OCI-LY1 (cell line): Measurements from ENCODE around the gene GNAI2.

Experiments used
- CTCF ChIP-seq: fragments of 200-600 bp; sonication (generic), shearing (Covaris generic); IDR thresholded peaks from 2 replicates; pipeline ENCODE4 v1.5.1; 2017; ENCODE audit warnings: mild to moderate bottlenecking, antibody characterized with exemption, low read length, moderate library complexity, mixed read lengths
- EZH2 ChIP-seq: fragments of 200-600 bp; sonication (generic), shearing (Covaris generic); IDR thresholded peaks from 2 replicates; pipeline ENCODE4 v1.8.0; 2017; ENCODE audit warnings: borderline replicate concordance, mixed run types, mild to moderate bottlenecking, antibody characterized with exemption, low read length, moderate library complexity, mixed read lengths

DNA sequence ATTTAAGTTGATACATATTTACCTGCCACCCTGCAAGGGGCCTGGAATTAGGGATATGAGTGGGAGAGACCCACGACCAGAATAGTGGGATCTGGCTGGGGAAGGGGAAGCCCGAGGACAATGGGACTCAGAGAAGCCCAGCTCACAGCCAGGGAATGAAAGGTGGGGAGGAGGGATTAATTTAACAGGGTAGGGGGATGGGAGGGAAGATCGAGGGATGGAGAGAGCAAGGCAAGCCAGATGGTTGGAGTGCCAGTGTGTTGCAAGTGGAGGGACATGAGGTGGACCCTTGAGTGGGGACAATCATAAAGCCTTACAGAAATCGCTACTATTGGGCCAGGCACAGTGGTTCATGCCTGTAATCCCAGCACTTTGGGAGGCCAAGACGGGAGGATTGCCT lies 4.4 kb upstream of the GNAI2 start:
- TF ChIP-seq CTCF (no peak), EZH2 (no peak)
